ENCODE results near the gene CCDC85C.

The CCDC85C gene

GRCh38 chr14:99544991-99545390 lies 59.0 kb downstream of the CCDC85C start:
- no peak for DNase-seq (ENCODE audit: low spot score)
- 0 out of 2 replicates have a peak overlapping the region, but pooled peaks have one; percentile 5 for H3K27ac ChIP-seq
- ChIA-PET POLR2A (ENCODE audit: low non-redundant PET) (no interaction called here), CTCF (interaction anchor here (0.6 kb wide), 1 partner anchor 79 kb away, joined by 3 read pairs; no protein-coding TSS in a partner anchor)
- TF ChIP-seq CTCF (conservative IDR thresholded peaks at IDR 0.05; ENCODE audit: low read depth) = no peak

GRCh38 chr14:99543985-99544384 lies 60.0 kb downstream of the CCDC85C start:
- CTCF ChIA-PET = no interaction called here
- DNase-seq (ENCODE audit: low spot score) = no peak
- TF ChIP-seq CTCF (conservative IDR thresholded peaks at IDR 0.05; ENCODE audit: low read depth) = no peak
- POLR2A ChIA-PET (ENCODE audit: low non-redundant PET) = no interaction called here
- H3K27ac ChIP-seq = no peak overlapping the region

GRCh38 chr14:99543370-99543769 lies 60.6 kb downstream of the CCDC85C start:
- ChIA-PET CTCF (no interaction called here), POLR2A (ENCODE audit: low non-redundant PET) (no interaction called here)
- H3K27ac ChIP-seq = peak overlapping the region; percentile 11; the same call in 1 of the 2 replicates
- TF ChIP-seq CTCF (conservative IDR thresholded peaks at IDR 0.05; ENCODE audit: low read depth) = no peak
- DNase-seq (ENCODE audit: low spot score) = no peak

GRCh38 chr14:99542566-99542965 lies 61.4 kb downstream of the CCDC85C start:
- ChIA-PET CTCF (interaction anchor here (0.6 to 1.1 kb wide), 3 partner anchors 25 to 1771 kb away, joined by 3 read pairs; no protein-coding TSS in a partner anchor), POLR2A (ENCODE audit: low non-redundant PET) (interaction anchor here (0.6 kb wide), 1 partner anchor 1006 kb away, joined by 3 read pairs; no protein-coding TSS in a partner anchor)
- peak overlapping the region; percentile 11; the same call in 1 of the 2 replicates for H3K27ac ChIP-seq

GRCh38 chr14:99541677-99542470 lies 62.1 kb downstream of the CCDC85C start:
- no peak for TF ChIP-seq CTCF (conservative IDR thresholded peaks at IDR 0.05; ENCODE audit: low read depth)
- peak overlapping the region; percentile 11; the same call in 1 of the 2 replicates for H3K27ac ChIP-seq
- ChIA-PET CTCF (interaction anchor here (0.6 to 1.1 kb wide), 3 partner anchors 13 to 337 kb away, joined by 3 read pairs; no protein-coding TSS in a partner anchor), POLR2A (ENCODE audit: low non-redundant PET) (interaction anchor here (0.6 kb wide), 1 partner anchor 1007 kb away, joined by 3 read pairs; no protein-coding TSS in a partner anchor)
- DNase-seq (ENCODE audit: low spot score) = no peak

More at GRCh38 chr14:99542566-99542965, 61.4 kb downstream of the CCDC85C start:
- no peak for TF ChIP-seq CTCF (conservative IDR thresholded peaks at IDR 0.05; ENCODE audit: low read depth)
- no peak for DNase-seq (ENCODE audit: low spot score)

GRCh38 chr14:99541211-99541610 lies 62.8 kb downstream of the CCDC85C start:
- DNase-seq (ENCODE audit: low spot score) = no peak
- peak overlapping the region; percentile 11 for H3K27ac ChIP-seq
- CTCF ChIA-PET = interaction anchor here (0.6 kb wide), 1 partner anchor 14 kb away, joined by 3 read pairs; no protein-coding TSS in a partner anchor
- POLR2A ChIA-PET (ENCODE audit: low non-redundant PET) = no interaction called here
- TF ChIP-seq CTCF (conservative IDR thresholded peaks at IDR 0.05; ENCODE audit: low read depth) = no peak

Measured in RWPE1 (cell line).